Upper lobe of left lung (tissue), 6 donors: ENCODE results near the gene MBNL2. TPM values are rescaled to one million over a fixed set of nuclear protein-coding genes. Genes with fewer than 3 reads are reported as not detected.
A peak's percentile ranks its signal among the peaks of the same experiment; 100 is the strongest.

Source experiments
- ATAC-seq, 2 donors: fragments of 200-7000 bp; cut with Tn5 transposase; one replicate each; pipeline ENCODE4 v1.9.1; 2022; ENCODE audit warnings: mild to moderate bottlenecking in 2 of 2, moderate library complexity in 2 of 2; ENCODE audit not compliant: low FRiP score in 2 of 2
- DNase-seq, 2 donors: peaks; one replicate each; pipeline ENCODE4 v3.0.0-alpha.2; 2019 to 2020
- H3K27ac ChIP-seq, 4 donors: fragments of 200-600 bp; sonication (generic); one replicate each; pipeline ENCODE4 v1.5.1; 2016 to 2019
- H3K27me3 ChIP-seq, 4 donors: fragments of 200-600 bp; sonication (generic); one replicate each; pipeline ENCODE4 v1.5.1; 2017 to 2019
- H3K36me3 ChIP-seq, 4 donors: fragments of 200-600 bp; sonication (generic); one replicate each; pipeline ENCODE4 v1.5.1; 2016 to 2019
- H3K4me1 ChIP-seq, 4 donors: fragments of 200-600 bp; sonication (generic); one replicate each; pipeline ENCODE4 v1.5.1; 2018 to 2019
- H3K4me3 ChIP-seq, 4 donors: fragments of 200-600 bp; sonication (generic); one replicate each; pipeline ENCODE4 v1.5.1; 2017 to 2019; ENCODE audit warnings: mild to moderate bottlenecking in 2 of 4, moderate library complexity in 1 of 4
- H3K9me3 ChIP-seq, 4 donors: fragments of 200-600 bp; sonication (generic); one replicate each; pipeline ENCODE4 v1.5.1; 2018 to 2019
- EP300 ChIP-seq, 4 donors: sonication (generic); formaldehyde crosslinking; IDR thresholded peaks; one replicate each; pipeline ENCODE4 v1.5.1; 2017; ENCODE audit warnings: antibody characterized with exemption in 4 of 4, control low read depth in 2 of 4
- POLR2A ChIP-seq, 4 donors: fragments of 450-650 bp; IDR thresholded peaks; one replicate each; pipeline ENCODE4 v1.5.1; 2016 to 2017; ENCODE audit warnings: antibody characterized with exemption in 4 of 4, mild to moderate bottlenecking in 2 of 4
- POLR2AphosphoS5 ChIP-seq, 2 donors: sonication (generic); formaldehyde crosslinking; IDR thresholded peaks; one replicate each; pipeline ENCODE4 v1.5.1; 2017; ENCODE audit warnings: antibody characterized with exemption in 2 of 2
- WGBS, 2 donors: methylation state at CpG; one replicate each; pipeline ENCODE4 v1.1.5; 2017 to 2018; 5-methylcytosine and 5-hydroxymethylcytosine counted together
- total RNA-seq, 6 donors: library from RNA; depleted of rRNA in 4 of 6; stranded (reverse); fragments of >200 nt in 4 of 6; gene quantifications; one replicate each; pipeline versions ENCODE4 v1.1.0 to v1.2.1, GENCODE V29; 2016 to 2021
- TF ChIP-seq, protein P1 (sequence below), 6 experiments: fragments of 450-650 bp in 4 of 6; fragments of 200-600 bp in 2 of 6; sonication (generic) in 2 of 6; IDR thresholded peaks; one replicate each; pipeline ENCODE4 v1.5.1; 2016 to 2019; ENCODE audit warnings: antibody characterized with exemption in 6 of 6
- donor health status: DM: no; HTN: no; CAD: no; lungs with moderate emphysema.
- donor health status: DM: no; HTN: yes; CAD: no; lungs with severe emphysema.

The MBNL2 gene
- total RNA-seq, 6 donors from 2014 or later = 40.9 to 78.4 (median 51.3) TPM

DNA sequence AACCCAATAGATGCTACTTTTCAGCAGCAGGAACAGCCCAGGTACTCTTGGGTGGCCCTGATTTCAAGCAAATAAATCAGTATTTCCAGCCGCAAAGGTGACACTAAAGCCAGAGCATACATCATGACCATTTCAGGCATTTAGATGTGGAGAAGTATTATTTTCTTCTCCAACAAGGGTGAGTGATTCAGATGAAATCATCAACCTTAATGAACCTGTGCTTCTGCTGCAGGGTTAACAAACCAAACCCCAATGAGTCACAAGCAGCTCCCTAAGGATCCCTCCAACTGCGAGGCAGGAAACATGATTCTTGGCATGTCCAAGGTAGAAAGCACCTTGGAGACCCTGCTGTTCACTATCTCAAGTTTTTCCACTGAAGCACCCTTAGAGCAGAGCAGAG lies 32.7 kb downstream of the MBNL2 start:
- H3K27ac ChIP-seq = peak overlapping the region; percentile 19 to 70 (median 52)
- WGBS, 2 donors = 80 to 81% methylated on average over 2 of the region's 2 CpGs

DNA sequence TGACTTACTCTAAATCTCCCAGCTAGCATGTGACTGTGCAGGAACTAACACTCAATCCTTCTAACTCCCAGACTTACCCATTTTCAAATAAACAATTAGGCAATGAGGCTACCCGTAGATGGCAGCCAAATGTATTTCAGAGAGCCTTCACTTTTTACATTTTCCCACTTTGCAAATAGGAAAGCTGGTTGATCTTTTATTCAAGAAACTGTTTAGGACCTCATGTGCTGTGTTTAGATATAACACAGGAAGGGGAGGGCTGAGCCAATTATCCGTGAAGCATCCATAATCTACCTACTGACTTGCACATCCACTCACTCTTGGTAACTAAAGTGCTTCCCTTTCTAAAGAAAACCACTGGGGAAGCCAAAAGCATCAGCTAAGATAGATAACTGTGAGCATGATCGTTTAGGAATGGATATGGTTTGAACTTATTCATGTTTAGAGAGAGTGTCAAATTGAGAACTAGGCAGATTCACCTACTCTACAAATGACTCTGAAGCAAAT lies 33.4 kb downstream of the MBNL2 start:
- Histone ChIP-seq H3K4me1 (peaks cover 54 to 84% (median 67%) of the 10 kb centered on the region in 4 donors), H3K27me3 (no peaks in the 10 kb centered on the region), H3K36me3 (no peaks in the 10 kb centered on the region), H3K9me3 (no peaks in the 10 kb centered on the region), H3K27ac (peak overlapping the region; percentile 19 to 70 (median 52)), H3K4me3 (no peak overlapping the region)
- no peak for ATAC-seq
- 44 to 52% methylated on average over 3 of the region's 3 CpGs for WGBS, 2 donors
- no peak for TF ChIP-seq POLR2A (IDR thresholded peaks at IDR 0.05)
- no peak for TF ChIP-seq EP300 (IDR thresholded peaks at IDR 0.05)
- no peak for TF ChIP-seq POLR2AphosphoS5 (IDR thresholded peaks at IDR 0.05)
- TF ChIP-seq, protein P1, sequence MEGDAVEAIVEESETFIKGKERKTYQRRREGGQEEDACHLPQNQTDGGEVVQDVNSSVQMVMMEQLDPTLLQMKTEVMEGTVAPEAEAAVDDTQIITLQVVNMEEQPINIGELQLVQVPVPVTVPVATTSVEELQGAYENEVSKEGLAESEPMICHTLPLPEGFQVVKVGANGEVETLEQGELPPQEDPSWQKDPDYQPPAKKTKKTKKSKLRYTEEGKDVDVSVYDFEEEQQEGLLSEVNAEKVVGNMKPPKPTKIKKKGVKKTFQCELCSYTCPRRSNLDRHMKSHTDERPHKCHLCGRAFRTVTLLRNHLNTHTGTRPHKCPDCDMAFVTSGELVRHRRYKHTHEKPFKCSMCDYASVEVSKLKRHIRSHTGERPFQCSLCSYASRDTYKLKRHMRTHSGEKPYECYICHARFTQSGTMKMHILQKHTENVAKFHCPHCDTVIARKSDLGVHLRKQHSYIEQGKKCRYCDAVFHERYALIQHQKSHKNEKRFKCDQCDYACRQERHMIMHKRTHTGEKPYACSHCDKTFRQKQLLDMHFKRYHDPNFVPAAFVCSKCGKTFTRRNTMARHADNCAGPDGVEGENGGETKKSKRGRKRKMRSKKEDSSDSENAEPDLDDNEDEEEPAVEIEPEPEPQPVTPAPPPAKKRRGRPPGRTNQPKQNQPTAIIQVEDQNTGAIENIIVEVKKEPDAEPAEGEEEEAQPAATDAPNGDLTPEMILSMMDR (IDR thresholded peaks at IDR 0.05) = no peak
- DNase-seq = no peak

More for the DNA sequence above, 32.7 kb downstream of the MBNL2 start:
- ATAC-seq (no peak), DNase-seq (no peak)
- no peaks in the 10 kb centered on the region for H3K9me3 ChIP-seq
- H3K4me1 ChIP-seq = peaks cover 60 to 84% (median 67%) of the 10 kb centered on the region in 4 donors
- H3K27me3 ChIP-seq = no peaks in the 10 kb centered on the region
- no peaks in the 10 kb centered on the region for H3K36me3 ChIP-seq
- TF ChIP-seq POLR2AphosphoS5 (IDR thresholded peaks at IDR 0.05) (no peak), POLR2A (IDR thresholded peaks at IDR 0.05) (no peak), EP300 (IDR thresholded peaks at IDR 0.05) (no peak)
- TF ChIP-seq, protein P1 (IDR thresholded peaks at IDR 0.05) = no peak
- no peak overlapping the region for H3K4me3 ChIP-seq

DNA sequence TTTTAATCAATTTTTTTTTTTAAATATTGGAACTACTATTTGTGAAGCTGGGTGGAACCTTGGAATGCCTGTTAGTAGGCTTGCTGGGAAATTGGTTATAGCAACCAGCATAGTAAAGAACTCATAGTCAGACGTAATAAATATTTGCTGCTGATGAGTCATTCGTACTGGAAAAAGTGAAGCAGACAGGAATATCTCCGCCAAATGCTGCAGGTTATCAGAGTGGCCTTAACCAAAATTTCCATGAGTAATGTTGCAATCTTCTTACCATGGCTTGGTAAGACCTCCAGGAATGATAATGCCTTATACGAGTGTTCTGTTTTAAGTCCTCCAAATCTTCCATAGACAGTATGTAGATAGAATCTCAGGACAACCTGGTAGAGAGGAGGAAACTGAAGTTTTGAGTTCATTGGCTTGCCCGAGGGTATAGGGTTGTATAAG lies 34.2 kb downstream of the MBNL2 start:
- no peaks in the 10 kb centered on the region for H3K27me3 ChIP-seq
- 60 to 77% methylated on average over 5 of the region's 5 CpGs for WGBS, 2 donors
- no peak overlapping the region for H3K4me3 ChIP-seq
- peak overlapping the region in 3 of 4 donors; percentile 43 to 70 (median 62) for H3K27ac ChIP-seq
- ATAC-seq (peak in 1 of 2 donors; percentile 74), DNase-seq (no peak)
- peak in 1 of 2 donors; percentile 78 for TF ChIP-seq POLR2AphosphoS5 (IDR thresholded peaks at IDR 0.05)
- TF ChIP-seq EP300 (IDR thresholded peaks at IDR 0.05) = peak in 3 of 4 donors; percentile 47 to 85 (median 66)
- TF ChIP-seq, protein P1 (IDR thresholded peaks at IDR 0.05) = no peak
- no peak for TF ChIP-seq POLR2A (IDR thresholded peaks at IDR 0.05)
- no peaks in the 10 kb centered on the region for H3K9me3 ChIP-seq
- no peaks in the 10 kb centered on the region for H3K36me3 ChIP-seq
- H3K4me1 ChIP-seq = peaks cover 58 to 84% (median 68%) of the 10 kb centered on the region in 4 donors

DNA sequence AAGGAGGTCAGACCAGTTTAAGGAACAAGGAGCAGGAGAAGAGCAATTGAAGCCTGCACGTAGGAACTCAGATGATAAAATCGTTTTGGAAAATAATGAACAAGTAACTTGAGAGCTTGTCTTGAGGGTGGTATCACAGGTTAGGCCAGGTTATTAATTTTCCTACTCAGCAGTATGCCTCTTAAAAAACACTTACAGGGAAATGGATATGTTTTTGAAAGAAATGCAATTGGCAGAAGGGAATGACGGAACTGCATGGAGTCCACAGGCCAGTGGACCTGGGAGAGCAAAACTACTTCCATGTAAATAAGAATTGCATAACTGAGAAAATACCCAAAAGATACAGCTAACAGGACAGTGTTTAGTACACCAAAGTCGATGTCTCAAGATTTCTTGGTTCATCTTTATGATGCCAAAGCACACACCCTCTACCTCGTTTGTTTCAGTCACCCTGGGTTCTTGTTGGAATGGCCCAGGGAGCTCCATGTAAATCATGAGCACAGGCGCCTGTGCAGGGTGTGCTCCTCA lies 35.2 kb downstream of the MBNL2 start:
- H3K27ac ChIP-seq = peak overlapping the region; percentile 59 to 70 (median 64)
- ATAC-seq (no peak), DNase-seq (no peak)
- H3K4me3 ChIP-seq = no peak overlapping the region
- no peaks in the 10 kb centered on the region for H3K9me3 ChIP-seq
- TF ChIP-seq POLR2AphosphoS5 (IDR thresholded peaks at IDR 0.05) = no peak
- TF ChIP-seq, protein P1 (IDR thresholded peaks at IDR 0.05) = no peak
- TF ChIP-seq EP300 (IDR thresholded peaks at IDR 0.05) = no peak
- TF ChIP-seq POLR2A (IDR thresholded peaks at IDR 0.05) = no peak
- 70 to 77% methylated on average over 6 of the region's 6 CpGs for WGBS, 2 donors
- no peaks in the 10 kb centered on the region for H3K27me3 ChIP-seq
- H3K36me3 ChIP-seq = no peaks in the 10 kb centered on the region
- H3K4me1 ChIP-seq = peaks cover 66 to 91% (median 77%) of the 10 kb centered on the region in 4 donors
